ENCODE data around the gene HYDIN.
"Not testable (repeated sequence)": the region's sequence is repeated elsewhere in the genome, so short reads cannot be mapped to it uniquely, and the experiment has no call there.

HYDIN gene

GRCh38 chr16:71192387-71192786 lies 38.1 kb downstream of the HYDIN start:
- no peak for TF ChIP-seq CTCF (IDR thresholded peaks at IDR 0.05; ENCODE audit: low read depth, low read length)
- H3K4me3 ChIP-seq (replicated peaks in 1 of 2; ENCODE audit: low read depth in 2 of 2, low read length in 2 of 2): no peak overlapping the region
- DNase-seq (ENCODE audit: low read depth in 2 of 2): no peak

GRCh38 chr16:71188956-71189712 lies 41.4 kb downstream of the HYDIN start:
- no peak overlapping the region for H3K4me3 ChIP-seq (replicated peaks in 1 of 2; ENCODE audit: low read depth in 2 of 2, low read length in 2 of 2)
- TF ChIP-seq CTCF (IDR thresholded peaks at IDR 0.05; ENCODE audit: low read depth, low read length): no peak
- no peak for DNase-seq (ENCODE audit: low read depth in 2 of 2)

GRCh38 chr16:71185347-71185746 lies 45.2 kb downstream of the HYDIN start:
- H3K4me3 ChIP-seq (replicated peaks in 1 of 2; ENCODE audit: low read depth in 2 of 2, low read length in 2 of 2): no peak overlapping the region
- DNase-seq (ENCODE audit: low read depth in 2 of 2): no peak
- no peak for TF ChIP-seq CTCF (IDR thresholded peaks at IDR 0.05; ENCODE audit: low read depth, low read length)

- no peak overlapping the region for H3K4me3 ChIP-seq (replicated peaks in 1 of 2; ENCODE audit: low read depth in 2 of 2, low read length in 2 of 2)
- no peak for DNase-seq (ENCODE audit: low read depth in 2 of 2)
- no peak for TF ChIP-seq CTCF (IDR thresholded peaks at IDR 0.05; ENCODE audit: low read depth, low read length)
Observed at GRCh38 chr16:71179569-71179968, 51.0 kb downstream of the HYDIN start.

GRCh38 chr16:71172481-71173207 lies 57.9 kb downstream of the HYDIN start:
- no peak for DNase-seq (ENCODE audit: low read depth in 2 of 2)
- TF ChIP-seq CTCF (IDR thresholded peaks at IDR 0.05; ENCODE audit: low read depth, low read length): no peak
- no peak overlapping the region for H3K4me3 ChIP-seq (replicated peaks in 1 of 2; ENCODE audit: low read depth in 2 of 2, low read length in 2 of 2)

- DNase-seq (ENCODE audit: low read depth in 2 of 2); H3K4me3 ChIP-seq (replicated peaks in 1 of 2; ENCODE audit: low read depth in 2 of 2, low read length in 2 of 2): not testable (repeated sequence)
Observed at GRCh38 chr16:71161007-71161406, 69.5 kb downstream of the HYDIN start.

- DNase-seq (ENCODE audit: low read depth in 2 of 2); H3K4me3 ChIP-seq (replicated peaks in 1 of 2; ENCODE audit: low read depth in 2 of 2, low read length in 2 of 2): not testable (repeated sequence)
Observed at GRCh38 chr16:71157278-71157677, 73.2 kb downstream of the HYDIN start.

- DNase-seq (ENCODE audit: low read depth in 2 of 2); H3K4me3 ChIP-seq (replicated peaks in 1 of 2; ENCODE audit: low read depth in 2 of 2, low read length in 2 of 2): not testable (repeated sequence)
Observed at GRCh38 chr16:71153329-71153728, 77.2 kb downstream of the HYDIN start.

- DNase-seq (ENCODE audit: low read depth in 2 of 2); H3K4me3 ChIP-seq (replicated peaks in 1 of 2; ENCODE audit: low read depth in 2 of 2, low read length in 2 of 2): not testable (repeated sequence)
Observed at GRCh38 chr16:71151654-71152053, 78.9 kb downstream of the HYDIN start.

GRCh38 chr16:71143246-71143645 lies 87.3 kb downstream of the HYDIN start:
- not testable (repeated sequence) for DNase-seq (ENCODE audit: low read depth in 2 of 2); H3K4me3 ChIP-seq (replicated peaks in 1 of 2; ENCODE audit: low read depth in 2 of 2, low read length in 2 of 2)

GRCh38 chr16:71110565-71110964 lies 120.0 kb downstream of the HYDIN start:
- H3K4me3 ChIP-seq (replicated peaks in 1 of 2; ENCODE audit: low read depth in 2 of 2, low read length in 2 of 2); DNase-seq (ENCODE audit: low read depth in 2 of 2): not testable (repeated sequence)

GRCh38 chr16:71109656-71110208 lies 120.8 kb downstream of the HYDIN start:
- DNase-seq (ENCODE audit: low read depth in 2 of 2); H3K4me3 ChIP-seq (replicated peaks in 1 of 2; ENCODE audit: low read depth in 2 of 2, low read length in 2 of 2): not testable (repeated sequence)

Measured in cardiac fibroblast (primary cell).